K562 (cell line): ENCODE results near the gene AMPD1. TPM values are rescaled to one million over a fixed set of nuclear protein-coding genes. Genes with fewer than 3 reads are reported as not detected.
A peak's percentile ranks its signal among the peaks of the same experiment; 100 is the strongest.

ENCODE experiments used
- CHD2 ChIP-seq: IDR thresholded peaks from 2 replicates; pipeline ENCODE4 v1.6.1; 2011; ENCODE audit warnings: low read depth, low read length
- EP300 ChIP-seq: IDR thresholded peaks from 2 replicates; pipeline ENCODE4 v1.6.1; 2012; ENCODE audit warnings: low read length, improper control_type of control experiment
- MAFG ChIP-seq: fragments of 450-650 bp; conservative IDR thresholded peaks from 2 replicates; pipeline ENCODE4 v1.6.1; 2016; ENCODE audit warnings: missing genetic modification characterization, missing compliant biosample characterization
- PHB2 ChIP-seq: fragments of 450-650 bp; IDR thresholded peaks from 2 replicates; pipeline ENCODE4 v1.6.1; 2017; ENCODE audit warnings: low read depth
- PHF21A ChIP-seq: fragments of 450-650 bp; IDR thresholded peaks from 2 replicates; pipeline ENCODE4 v1.6.1; 2017; ENCODE audit warnings: low read depth, borderline replicate concordance
- POLR3G ChIP-seq: IDR thresholded peaks from 2 replicates; pipeline ENCODE4 v1.6.1; 2011; ENCODE audit not compliant: insufficient read length, insufficient replicate concordance; ENCODE audit errors: extremely low read depth
- RBM34 ChIP-seq: fragments of 200-400 bp; formaldehyde crosslinking; IDR thresholded peaks from 2 replicates; pipeline ENCODE4 v1.6.1; 2018; ENCODE audit warnings: low read length, borderline replicate concordance; ENCODE audit not compliant: insufficient read depth
- SMAD3 ChIP-seq: fragments of 450-650 bp; formaldehyde crosslinking; conservative IDR thresholded peaks from 2 replicates; pipeline ENCODE4 v1.4.0; 2020; ENCODE audit warnings: mild to moderate bottlenecking
- ZNF253 ChIP-seq: fragments of 250-450 bp; sonication (Bioruptor Pico); conservative IDR thresholded peaks from 2 replicates; pipeline ENCODE4 v1.6.1; 2021; ENCODE audit warnings: mild to moderate bottlenecking
- ZNF79 ChIP-seq: fragments of 250-450 bp; sonication (Bioruptor Pico); IDR thresholded peaks from 2 replicates; pipeline ENCODE4 v1.4.0; 2020; ENCODE audit warnings: low read depth, mild to moderate bottlenecking, moderate library complexity
- polyA plus RNA-seq, 8 experiments: library from polyadenylated mRNA; depleted of rRNA in 4 of 8; stranded (reverse) in 5 of 8; unstranded in 3 of 8; fragments of >200 nt; fragmentation: Nextera tagmentation in 2 of 8; fragmentation: Illumina TruSeq in 1 of 8; extraction: Ambion mirVana in 2 of 8; extraction: Trizol in 1 of 8; gene quantifications; 2 replicates each; pipeline versions ENCODE4 v1.2.1 to v1.2.3, GENCODE V29; 2011 to 2014; ENCODE audit warnings: inconsistent platforms in 1 of 8, missing spikeins in 1 of 8
- total RNA-seq, 7 experiments: library from RNA; depleted of rRNA in 6 of 7; stranded (reverse); fragments of >200 nt in 6 of 7; fragmentation: Illumina TruSeq in 2 of 7; extraction: Trizol in 2 of 7; gene quantifications; 2 replicates each; pipeline versions ENCODE4 v1.2.1 to v1.2.3, GENCODE V29; 2011 to 2021; ENCODE audit warnings: low replicate concordance in 1 of 7
- TF ChIP-seq, protein P1 (sequence below): fragments of 200-400 bp; formaldehyde crosslinking; IDR thresholded peaks from 2 replicates; pipeline ENCODE4 v1.6.1; 2017; ENCODE audit warnings: mild to moderate bottlenecking, low read depth, low read length, moderate library complexity
- TF ChIP-seq, protein P2 (sequence below): fragments of 450-650 bp; formaldehyde crosslinking; IDR thresholded peaks from 2 replicates; pipeline ENCODE4 v1.4.0; 2022; ENCODE audit warnings: missing genetic modification characterization
- TF ChIP-seq, protein P3 (sequence below): fragments of 450-650 bp; IDR thresholded peaks from 2 replicates; pipeline ENCODE4 v1.6.1; 2017; ENCODE audit warnings: antibody characterized with exemption, mild to moderate bottlenecking
- TF ChIP-seq, protein P4 (sequence below), 3 experiments: fragments of 200-800 bp in 1 of 3; sonication (Bioruptor generic) in 1 of 3; sonication (generic) in 1 of 3; formaldehyde crosslinking in 1 of 3; IDR thresholded peaks; 2 replicates each; pipeline versions ENCODE4 v1.6.1 to v1.8.0; 2016 to 2022; ENCODE audit warnings: mild to moderate bottlenecking in 2 of 3, missing compliant biosample characterization in 2 of 3, missing genetic modification characterization in 2 of 3, missing genetic modification reagents in 1 of 3
- TF ChIP-seq, protein P5 (sequence below): fragments of 450-650 bp; IDR thresholded peaks from 2 replicates; pipeline ENCODE4 v1.6.1; 2018; ENCODE audit warnings: mild to moderate bottlenecking, low read depth; ENCODE audit not compliant: partially characterized antibody

The AMPD1 gene
- total and polyA plus RNA-seq, 9 of the 15 experiments (the other 6 are each of a cell fraction or from before 2014, with no cell fraction given) = 0.04 to 0.17 TPM; not detected in 7

DNA sequence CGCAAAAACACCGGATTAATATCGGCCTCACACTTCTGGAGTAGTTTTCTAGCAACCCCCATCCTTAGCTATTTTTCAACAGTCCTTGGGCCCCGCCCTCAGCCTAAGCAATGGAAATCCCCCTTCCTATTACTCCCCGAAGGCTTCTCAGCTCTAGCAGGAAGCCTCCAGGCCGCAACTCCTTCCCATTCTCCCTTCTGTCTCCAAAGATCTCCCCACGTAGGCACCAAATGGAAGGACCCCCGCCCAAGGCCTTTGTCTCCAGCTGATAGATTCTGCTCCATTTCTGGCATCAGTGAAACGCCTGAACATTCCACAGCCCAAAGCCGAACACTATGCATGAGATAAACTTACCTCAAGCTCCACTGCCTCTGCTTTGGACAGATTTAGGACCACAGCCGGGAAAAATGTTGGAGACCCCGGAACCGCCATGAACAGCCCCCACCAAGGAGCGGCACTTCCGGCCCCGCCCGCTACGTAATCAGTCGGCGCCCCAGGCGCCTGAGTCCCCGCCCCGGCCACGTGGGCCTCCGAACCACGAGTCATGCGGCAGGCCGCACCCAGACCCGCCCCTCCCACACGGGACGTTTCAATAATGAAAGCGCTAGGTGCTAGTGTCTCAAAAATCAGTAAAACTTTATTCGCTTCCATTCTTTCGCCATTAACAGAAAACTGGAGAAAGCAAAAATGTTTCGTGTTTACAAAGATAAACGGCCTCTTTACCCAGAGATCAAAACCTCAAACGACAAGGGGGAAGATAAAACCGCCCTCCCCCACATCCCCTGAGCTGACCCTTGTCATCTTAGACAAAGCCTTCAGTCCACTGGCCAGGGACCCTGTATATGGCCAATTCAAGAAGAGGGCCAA lies 21.2 kb upstream of the AMPD1 start, which contains the start of gene NRAS (continued):
- TF ChIP-seq, protein P1, sequence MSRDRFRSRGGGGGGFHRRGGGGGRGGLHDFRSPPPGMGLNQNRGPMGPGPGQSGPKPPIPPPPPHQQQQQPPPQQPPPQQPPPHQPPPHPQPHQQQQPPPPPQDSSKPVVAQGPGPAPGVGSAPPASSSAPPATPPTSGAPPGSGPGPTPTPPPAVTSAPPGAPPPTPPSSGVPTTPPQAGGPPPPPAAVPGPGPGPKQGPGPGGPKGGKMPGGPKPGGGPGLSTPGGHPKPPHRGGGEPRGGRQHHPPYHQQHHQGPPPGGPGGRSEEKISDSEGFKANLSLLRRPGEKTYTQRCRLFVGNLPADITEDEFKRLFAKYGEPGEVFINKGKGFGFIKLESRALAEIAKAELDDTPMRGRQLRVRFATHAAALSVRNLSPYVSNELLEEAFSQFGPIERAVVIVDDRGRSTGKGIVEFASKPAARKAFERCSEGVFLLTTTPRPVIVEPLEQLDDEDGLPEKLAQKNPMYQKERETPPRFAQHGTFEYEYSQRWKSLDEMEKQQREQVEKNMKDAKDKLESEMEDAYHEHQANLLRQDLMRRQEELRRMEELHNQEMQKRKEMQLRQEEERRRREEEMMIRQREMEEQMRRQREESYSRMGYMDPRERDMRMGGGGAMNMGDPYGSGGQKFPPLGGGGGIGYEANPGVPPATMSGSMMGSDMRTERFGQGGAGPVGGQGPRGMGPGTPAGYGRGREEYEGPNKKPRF = no peak
- TF ChIP-seq CHD2 (peak; percentile 36; the same call in 1 of the 2 replicates), EP300 (peak; percentile 53; the same call in 1 of the 2 replicates), SMAD3 (CRISPR knock-in tag) (peak; percentile 17; the same call in 1 of the 2 replicates), PHB2 (no peak), RBM34 (no peak), ZNF253 (CRISPR knock-in tag) (peak; percentile 22; the same call in 1 of the 2 replicates), POLR3G (no peak), PHF21A (peak; percentile 51; the same call in 1 of the 2 replicates), ZNF79 (CRISPR knock-in tag) (no peak; the same call in 1 of the 2 replicates), MAFG (tag) (no peak)
- TF ChIP-seq, protein P2, sequence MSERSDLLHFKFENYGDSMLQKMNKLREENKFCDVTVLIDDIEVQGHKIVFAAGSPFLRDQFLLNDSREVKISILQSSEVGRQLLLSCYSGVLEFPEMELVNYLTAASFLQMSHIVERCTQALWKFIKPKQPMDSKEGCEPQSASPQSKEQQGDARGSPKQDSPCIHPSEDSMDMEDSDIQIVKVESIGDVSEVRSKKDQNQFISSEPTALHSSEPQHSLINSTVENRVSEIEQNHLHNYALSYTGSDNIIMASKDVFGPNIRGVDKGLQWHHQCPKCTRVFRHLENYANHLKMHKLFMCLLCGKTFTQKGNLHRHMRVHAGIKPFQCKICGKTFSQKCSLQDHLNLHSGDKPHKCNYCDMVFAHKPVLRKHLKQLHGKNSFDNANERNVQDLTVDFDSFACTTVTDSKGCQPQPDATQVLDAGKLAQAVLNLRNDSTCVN (CRISPR knock-in tag) = 0 out of 2 replicates have a peak, but pooled peaks have one; percentile 59
- TF ChIP-seq, protein P3, sequence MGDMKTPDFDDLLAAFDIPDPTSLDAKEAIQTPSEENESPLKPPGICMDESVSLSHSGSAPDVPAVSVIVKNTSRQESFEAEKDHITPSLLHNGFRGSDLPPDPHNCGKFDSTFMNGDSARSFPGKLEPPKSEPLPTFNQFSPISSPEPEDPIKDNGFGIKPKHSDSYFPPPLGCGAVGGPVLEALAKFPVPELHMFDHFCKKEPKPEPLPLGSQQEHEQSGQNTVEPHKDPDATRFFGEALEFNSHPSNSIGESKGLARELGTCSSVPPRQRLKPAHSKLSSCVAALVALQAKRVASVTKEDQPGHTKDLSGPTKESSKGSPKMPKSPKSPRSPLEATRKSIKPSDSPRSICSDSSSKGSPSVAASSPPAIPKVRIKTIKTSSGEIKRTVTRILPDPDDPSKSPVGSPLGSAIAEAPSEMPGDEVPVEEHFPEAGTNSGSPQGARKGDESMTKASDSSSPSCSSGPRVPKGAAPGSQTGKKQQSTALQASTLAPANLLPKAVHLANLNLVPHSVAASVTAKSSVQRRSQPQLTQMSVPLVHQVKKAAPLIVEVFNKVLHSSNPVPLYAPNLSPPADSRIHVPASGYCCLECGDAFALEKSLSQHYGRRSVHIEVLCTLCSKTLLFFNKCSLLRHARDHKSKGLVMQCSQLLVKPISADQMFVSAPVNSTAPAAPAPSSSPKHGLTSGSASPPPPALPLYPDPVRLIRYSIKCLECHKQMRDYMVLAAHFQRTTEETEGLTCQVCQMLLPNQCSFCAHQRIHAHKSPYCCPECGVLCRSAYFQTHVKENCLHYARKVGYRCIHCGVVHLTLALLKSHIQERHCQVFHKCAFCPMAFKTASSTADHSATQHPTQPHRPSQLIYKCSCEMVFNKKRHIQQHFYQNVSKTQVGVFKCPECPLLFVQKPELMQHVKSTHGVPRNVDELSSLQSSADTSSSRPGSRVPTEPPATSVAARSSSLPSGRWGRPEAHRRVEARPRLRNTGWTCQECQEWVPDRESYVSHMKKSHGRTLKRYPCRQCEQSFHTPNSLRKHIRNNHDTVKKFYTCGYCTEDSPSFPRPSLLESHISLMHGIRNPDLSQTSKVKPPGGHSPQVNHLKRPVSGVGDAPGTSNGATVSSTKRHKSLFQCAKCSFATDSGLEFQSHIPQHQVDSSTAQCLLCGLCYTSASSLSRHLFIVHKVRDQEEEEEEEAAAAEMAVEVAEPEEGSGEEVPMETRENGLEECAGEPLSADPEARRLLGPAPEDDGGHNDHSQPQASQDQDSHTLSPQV = no peak
- TF ChIP-seq, protein P4, sequence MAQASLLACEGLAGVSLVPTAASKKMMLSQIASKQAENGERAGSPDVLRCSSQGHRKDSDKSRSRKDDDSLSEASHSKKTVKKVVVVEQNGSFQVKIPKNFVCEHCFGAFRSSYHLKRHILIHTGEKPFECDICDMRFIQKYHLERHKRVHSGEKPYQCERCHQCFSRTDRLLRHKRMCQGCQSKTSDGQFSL (CRISPR knock-in tag; IDR thresholded peaks at IDR 0.05) = 0 out of 2 replicates have a peak, but pooled peaks have one; percentile 41
- TF ChIP-seq, protein P4 (tag; IDR thresholded peaks at IDR 0.05) = no peak; a peak in 1 of 4 replicates
- TF ChIP-seq, protein P5, sequence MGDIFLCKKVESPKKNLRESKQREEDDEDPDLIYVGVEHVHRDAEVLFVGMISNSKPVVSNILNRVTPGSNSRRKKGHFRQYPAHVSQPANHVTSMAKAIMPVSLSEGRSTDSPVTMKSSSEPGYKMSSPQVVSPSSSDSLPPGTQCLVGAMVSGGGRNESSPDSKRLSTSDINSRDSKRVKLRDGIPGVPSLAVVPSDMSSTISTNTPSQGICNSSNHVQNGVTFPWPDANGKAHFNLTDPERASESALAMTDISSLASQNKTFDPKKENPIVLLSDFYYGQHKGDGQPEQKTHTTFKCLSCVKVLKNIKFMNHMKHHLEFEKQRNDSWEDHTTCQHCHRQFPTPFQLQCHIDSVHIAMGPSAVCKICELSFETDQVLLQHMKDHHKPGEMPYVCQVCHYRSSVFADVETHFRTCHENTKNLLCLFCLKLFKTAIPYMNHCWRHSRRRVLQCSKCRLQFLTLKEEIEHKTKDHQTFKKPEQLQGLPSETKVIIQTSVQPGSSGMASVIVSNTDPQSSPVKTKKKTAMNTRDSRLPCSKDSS = no peak
